Neural cell (in vitro differentiated cells): ENCODE measurements around the gene MDGA2. TPM values are rescaled to one million over a fixed set of nuclear protein-coding genes. Genes with fewer than 3 reads are reported as not detected.
A peak's percentile ranks its signal among the peaks of the same experiment; 100 is the strongest.

Experiments used
- H2AFZ ChIP-seq: fragments of 200-600, 300-800 bp; sonication (generic), shearing (Covaris generic); 2 replicates; pipeline ENCODE4 v1.6.0; 2014; ENCODE audit warnings: low read depth, mild to moderate bottlenecking, antibody characterized with exemption, low read length, moderate library complexity
- H3F3A ChIP-seq: fragments of 200-600 bp; shearing (Covaris generic); 2 replicates; pipeline ENCODE4 v1.6.1; 2016; ENCODE audit warnings: mild to moderate bottlenecking, moderate library complexity, mixed read lengths, antibody characterized with exemption, low read length; ENCODE audit not compliant: insufficient read depth, poor library complexity, severe bottlenecking
- H3K27ac ChIP-seq: fragments of 200-600, 300-800 bp; sonication (generic), shearing (Covaris generic); 2 replicates; pipeline ENCODE4 v1.5.1; 2014; ENCODE audit warnings: mild to moderate bottlenecking, low read length, moderate library complexity
- H3K27me3 ChIP-seq: fragments of 300-800, 200-600 bp; sonication (generic), shearing (Covaris generic); 2 replicates; pipeline ENCODE4 v1.6.0; 2014; ENCODE audit warnings: mild to moderate bottlenecking, low read depth, low read length, moderate library complexity; ENCODE audit not compliant: insufficient read depth
- H3K36me3 ChIP-seq: fragments of 300-800, 200-600 bp; sonication (generic), shearing (Covaris generic); 2 replicates; pipeline ENCODE4 v1.5.1; 2014; ENCODE audit warnings: mild to moderate bottlenecking, antibody characterized with exemption, low read length, moderate library complexity; ENCODE audit not compliant: insufficient read depth
- H3K4me2 ChIP-seq: fragments of 300-800, 200-600 bp; sonication (generic), shearing (Covaris generic); 2 replicates; pipeline ENCODE4 v1.6.0; 2014; ENCODE audit warnings: mild to moderate bottlenecking, low read length
- H3K4me3 ChIP-seq: fragments of 300-800, 200-600 bp; sonication (generic), shearing (Covaris generic); 2 replicates; pipeline ENCODE4 v1.5.1; 2014; ENCODE audit warnings: mild to moderate bottlenecking, low read length, moderate library complexity
- H3K79me2 ChIP-seq: fragments of 200-600 bp; shearing (Covaris generic); replicated peaks from 2 replicates; pipeline ENCODE4 v1.6.0; 2014; ENCODE audit warnings: mild to moderate bottlenecking, low read length, moderate library complexity; ENCODE audit not compliant: insufficient read depth
- H3K9ac ChIP-seq: fragments of 300-800, 200-600 bp; sonication (generic), shearing (Covaris generic); 2 replicates; pipeline ENCODE4 v1.6.1; 2016; ENCODE audit warnings: mild to moderate bottlenecking, low read length, mixed read lengths
- H3K9me2 ChIP-seq: fragments of 200-600 bp; shearing (Covaris generic); 2 replicates; pipeline ENCODE4 v1.6.1; 2016; ENCODE audit warnings: mild to moderate bottlenecking, low read length, mixed read lengths; ENCODE audit not compliant: insufficient read depth
- H3K9me3 ChIP-seq: fragments of 200-600, 300-800 bp; sonication (generic), shearing (Covaris generic); 2 replicates; pipeline ENCODE4 v1.6.1; 2016; ENCODE audit warnings: mild to moderate bottlenecking, mixed run types, low read length, moderate library complexity, mixed read lengths
- H4K20me1 ChIP-seq: fragments of 200-600 bp; shearing (Covaris generic); 2 replicates; pipeline ENCODE4 v1.6.1; 2016; ENCODE audit warnings: mild to moderate bottlenecking, mixed run types; ENCODE audit not compliant: insufficient read depth
- EP300 ChIP-seq: fragments of 450-650 bp; conservative IDR thresholded peaks from 2 replicates; pipeline ENCODE4 v1.6.1; 2014; ENCODE audit warnings: antibody characterized with exemption, mild to moderate bottlenecking, moderate library complexity; ENCODE audit not compliant: poor library complexity, severe bottlenecking
- POLR2AphosphoS5 ChIP-seq: IDR thresholded peaks from 2 replicates; pipeline ENCODE4 v1.6.1; 2012
- RAD21 ChIP-seq: fragments of 450-650 bp; conservative IDR thresholded peaks from 2 replicates; pipeline ENCODE4 v1.6.1; 2014; ENCODE audit warnings: antibody characterized with exemption, mild to moderate bottlenecking, moderate library complexity
- REST ChIP-seq: IDR thresholded peaks from 2 replicates; pipeline ENCODE4 v1.6.1; 2012; ENCODE audit warnings: borderline replicate concordance
- polyA plus RNA-seq: library from polyadenylated mRNA; depleted of rRNA; stranded (reverse); fragments of >200 nt; gene quantifications from 2 replicates; pipeline ENCODE4 v1.2.3, GENCODE V29; 2014
- TF ChIP-seq, protein P1 (sequence below): fragments of 450-650 bp; IDR thresholded peaks from 2 replicates; pipeline ENCODE4 v1.5.1; 2014; ENCODE audit warnings: antibody characterized with exemption, mild to moderate bottlenecking, moderate library complexity; ENCODE audit not compliant: poor library complexity, severe bottlenecking

Gene MDGA2
- polyA plus RNA-seq, 1 donor from 2014 or later = 3.8 TPM

- Histone ChIP-seq H3K9me2 (no peaks in the 10 kb centered on the region), H3K27ac (peak overlapping the region; percentile 54), H3K27me3 (no peaks in the 10 kb centered on the region), H3K36me3 (no peaks in the 10 kb centered on the region), H3K4me2 (no peak overlapping the region), H3K9ac (no peak overlapping the region), H4K20me1 (no peaks in the 10 kb centered on the region), H3K9me3 (no peaks in the 10 kb centered on the region), H3K79me2 (no peaks in the 10 kb centered on the region), H3F3A (no peaks in the 10 kb centered on the region), H2AFZ (no peak overlapping the region), H3K4me3 (no peak overlapping the region)
- TF ChIP-seq REST = no peak
- no peak for TF ChIP-seq POLR2AphosphoS5
- no peak for TF ChIP-seq EP300
- TF ChIP-seq, protein P1, sequence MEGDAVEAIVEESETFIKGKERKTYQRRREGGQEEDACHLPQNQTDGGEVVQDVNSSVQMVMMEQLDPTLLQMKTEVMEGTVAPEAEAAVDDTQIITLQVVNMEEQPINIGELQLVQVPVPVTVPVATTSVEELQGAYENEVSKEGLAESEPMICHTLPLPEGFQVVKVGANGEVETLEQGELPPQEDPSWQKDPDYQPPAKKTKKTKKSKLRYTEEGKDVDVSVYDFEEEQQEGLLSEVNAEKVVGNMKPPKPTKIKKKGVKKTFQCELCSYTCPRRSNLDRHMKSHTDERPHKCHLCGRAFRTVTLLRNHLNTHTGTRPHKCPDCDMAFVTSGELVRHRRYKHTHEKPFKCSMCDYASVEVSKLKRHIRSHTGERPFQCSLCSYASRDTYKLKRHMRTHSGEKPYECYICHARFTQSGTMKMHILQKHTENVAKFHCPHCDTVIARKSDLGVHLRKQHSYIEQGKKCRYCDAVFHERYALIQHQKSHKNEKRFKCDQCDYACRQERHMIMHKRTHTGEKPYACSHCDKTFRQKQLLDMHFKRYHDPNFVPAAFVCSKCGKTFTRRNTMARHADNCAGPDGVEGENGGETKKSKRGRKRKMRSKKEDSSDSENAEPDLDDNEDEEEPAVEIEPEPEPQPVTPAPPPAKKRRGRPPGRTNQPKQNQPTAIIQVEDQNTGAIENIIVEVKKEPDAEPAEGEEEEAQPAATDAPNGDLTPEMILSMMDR = no peak
These were observed 834.3 kb downstream of the MDGA2 start for GRCh38 chr14:46840944-46841720.

DNA sequence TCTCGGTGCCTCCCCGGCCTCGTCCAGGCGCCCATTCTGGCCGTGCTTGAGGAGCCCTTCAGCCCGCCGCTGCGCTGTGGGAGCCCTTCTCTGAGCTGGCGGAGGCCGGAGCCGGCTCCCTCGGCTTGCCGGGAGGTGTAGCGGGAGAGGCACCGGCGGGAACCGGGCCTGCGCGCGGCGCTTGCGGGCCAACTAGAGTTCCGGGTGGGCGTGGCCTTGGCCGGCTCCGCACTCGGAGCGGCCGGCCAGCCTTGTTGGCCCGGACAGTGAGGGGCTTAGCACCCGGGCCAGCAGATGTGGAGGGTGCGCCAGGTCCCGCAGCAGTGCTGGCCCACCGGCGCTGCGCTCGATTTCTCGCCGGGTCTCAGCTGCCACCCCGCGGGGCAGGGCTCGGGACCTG, 855.1 kb downstream of the MDGA2 start:
- no peaks in the 10 kb centered on the region for H3K9me3 ChIP-seq
- H3K36me3 ChIP-seq = no peaks in the 10 kb centered on the region
- H3K4me2 ChIP-seq = no peak overlapping the region
- no peak overlapping the region for H3K27ac ChIP-seq
- no peaks in the 10 kb centered on the region for H3K79me2 ChIP-seq
- no peaks in the 10 kb centered on the region for H3F3A ChIP-seq
- H3K4me3 ChIP-seq = no peak overlapping the region
- H3K9me2 ChIP-seq = no peaks in the 10 kb centered on the region
- TF ChIP-seq, protein P1 = no peak
- TF ChIP-seq RAD21 (no peak), POLR2AphosphoS5 (no peak)
- no peaks in the 10 kb centered on the region for H3K27me3 ChIP-seq
- no peaks in the 10 kb centered on the region for H4K20me1 ChIP-seq
- no peak overlapping the region for H2AFZ ChIP-seq
- H3K9ac ChIP-seq = no peak overlapping the region
